Endothelial cell of umbilical vein (primary cell): Measurements from ENCODE around the gene MAGEC1. TPM values are rescaled to one million over a fixed set of nuclear protein-coding genes. Genes with fewer than 3 reads are reported as not detected.

ENCODE experiments used
- BruUV-seq: library from RNA; stranded (reverse); fragments of 400-500 nt; replicated peaks from 2 replicates; lab custom pipeline; 2021; lab: Mats Ljungman, UMichigan
- CTCF ChIA-PET: fragments of 300-600, 350-600 bp; sonication (Branson Sonifier 250); formaldehyde crosslinking; loops from one replicate; lab custom pipeline; 2021; ENCODE audit warnings: antibody characterized with exemption, inconsistent platforms; lab: Charles Lee
- POLR2A ChIA-PET: fragments of 300-600, 350-600 bp; sonication (Branson Sonifier 250); formaldehyde crosslinking; loops from one replicate; lab custom pipeline; 2021; ENCODE audit warnings: antibody characterized with exemption, inconsistent platforms; lab: Charles Lee
- DNase-seq: peaks from one replicate; pipeline ENCODE4 v3.0.0-alpha.2; 2011; ENCODE audit warnings: low read depth, low spot score
- FAIRE-seq: peaks from 2 replicates; lab custom pipeline; 2011; peaks lifted over from hg19 to GRCh38; lab: Jason Lieb, UNC
- H2AFZ ChIP-seq: 2 replicates; pipeline ENCODE4 v1.6.0; 2012; ENCODE audit warnings: low read depth, low read length, control low read depth, inconsistent platforms
- H3K27ac ChIP-seq: 2 replicates; pipeline ENCODE4 v1.5.1; 2011; ENCODE audit warnings: low read depth, mild to moderate bottlenecking, control low read depth, low read length, moderate library complexity; ENCODE audit not compliant: insufficient read depth
- H3K27me3 ChIP-seq, 2 experiments: 2 replicates each; pipeline versions ENCODE4 v1.6.0 to v1.6.1; 2011; ENCODE audit warnings: low read length in 2 of 2, mixed read lengths in 1 of 2; ENCODE audit not compliant: control insufficient read depth in 2 of 2, insufficient read depth in 2 of 2
- H3K36me3 ChIP-seq, 2 experiments: 2 replicates in 1 of 2; 3 replicates in 1 of 2; pipeline ENCODE4 v1.5.1; 2011; ENCODE audit warnings: low read length in 2 of 2, mild to moderate bottlenecking in 1 of 2, moderate library complexity in 1 of 2; ENCODE audit not compliant: control insufficient read depth in 2 of 2, insufficient read depth in 2 of 2; ENCODE audit errors: extremely low read depth in 1 of 2
- H3K4me1 ChIP-seq: 3 replicates; pipeline ENCODE4 v1.5.1; 2011; ENCODE audit warnings: mild to moderate bottlenecking, low read length; ENCODE audit not compliant: control insufficient read depth, insufficient read depth; ENCODE audit errors: extremely low read depth
- H3K4me2 ChIP-seq: 2 replicates; pipeline ENCODE4 v1.6.1; 2011; ENCODE audit warnings: low read length, control low read depth, mixed read lengths; ENCODE audit not compliant: insufficient read depth
- H3K4me3 ChIP-seq, 3 experiments: fragments of 200-600 bp in 1 of 3; sonication (generic), shearing (Covaris generic) in 1 of 3; replicated peaks in 1 of 3; 2 replicates each; pipeline ENCODE4 v1.5.1; 2011 to 2016; ENCODE audit warnings: control low read depth in 3 of 3, low read length in 3 of 3, mild to moderate bottlenecking in 2 of 3, inconsistent platforms in 1 of 3, low read depth in 1 of 3, moderate library complexity in 1 of 3; ENCODE audit not compliant: insufficient read depth in 1 of 3
- H3K79me2 ChIP-seq: 2 replicates; pipeline ENCODE4 v1.6.0; 2012; ENCODE audit warnings: low read length, inconsistent platforms; ENCODE audit not compliant: control insufficient read depth, insufficient read depth
- H3K9ac ChIP-seq: replicated peaks from 2 replicates; pipeline ENCODE3; 2011; ENCODE audit warnings: low read length, control low read depth; ENCODE audit not compliant: insufficient read depth; ENCODE audit errors: extremely low read depth
- H3K9me1 ChIP-seq: replicated peaks from 3 replicates; pipeline ENCODE4 v1.6.0; 2011; ENCODE audit warnings: mild to moderate bottlenecking, low read length; ENCODE audit not compliant: control insufficient read depth, insufficient read depth; ENCODE audit errors: extremely low read depth
- H3K9me3 ChIP-seq: replicated peaks from 2 replicates; pipeline ENCODE4 v1.5.1; 2012; ENCODE audit warnings: low read length, inconsistent platforms; ENCODE audit not compliant: control insufficient read depth, insufficient read depth
- H4K20me1 ChIP-seq: replicated peaks from 2 replicates; pipeline ENCODE3; 2011; ENCODE audit warnings: mild to moderate bottlenecking, low read length; ENCODE audit not compliant: control insufficient read depth, insufficient read depth; ENCODE audit errors: extremely low read depth
- CTCF ChIP-seq, 2 donors: IDR thresholded peaks; 1 replicate in 1 of 2; 2 replicates in 1 of 2; pipeline ENCODE4 v1.5.1; 2011; ENCODE audit warnings: low read length in 2 of 2, mild to moderate bottlenecking in 2 of 2, moderate library complexity in 2 of 2, control low read depth in 1 of 2, inconsistent platforms in 1 of 2, low read depth in 1 of 2; ENCODE audit not compliant: insufficient read depth in 1 of 2; ENCODE audit errors: extremely low read depth in 1 of 2
- EZH2 ChIP-seq: IDR thresholded peaks from 2 replicates; pipeline ENCODE4 v1.6.1; 2012; ENCODE audit warnings: borderline replicate concordance, low read depth, mild to moderate bottlenecking, moderate library complexity, low read length, inconsistent platforms; ENCODE audit not compliant: severe bottlenecking
- FOS ChIP-seq: IDR thresholded peaks from 2 replicates; pipeline ENCODE4 v1.6.1; 2011; ENCODE audit warnings: mild to moderate bottlenecking, low read length, moderate library complexity, borderline replicate concordance; ENCODE audit not compliant: insufficient read depth
- GATA2 ChIP-seq: IDR thresholded peaks from 2 replicates; pipeline ENCODE4 v1.7.0; 2011; ENCODE audit warnings: low read depth, mild to moderate bottlenecking, moderate library complexity, mixed read lengths, low read length; ENCODE audit not compliant: insufficient read length, insufficient read depth
- JUN ChIP-seq: IDR thresholded peaks from 2 replicates; pipeline ENCODE4 v1.6.1; 2011; ENCODE audit warnings: borderline replicate concordance, low read depth; ENCODE audit not compliant: insufficient read length, insufficient read depth
- MAX ChIP-seq: IDR thresholded peaks from 2 replicates; pipeline ENCODE4 v1.6.1; 2011; ENCODE audit not compliant: insufficient read depth, insufficient read length
- MYC ChIP-seq: IDR thresholded peaks from one replicate; pipeline ENCODE4 v1.6.1; 2011; ENCODE audit warnings: mild to moderate bottlenecking, low read depth, low read length
- POLR2A ChIP-seq: IDR thresholded peaks from 2 replicates; pipeline ENCODE4 v1.6.1; 2012; ENCODE audit warnings: low read depth, mild to moderate bottlenecking, control low read depth, low read length
- POLR2AphosphoS5 ChIP-seq: IDR thresholded peaks from 2 replicates; pipeline ENCODE4 v1.6.1; 2012; ENCODE audit warnings: low read depth, mild to moderate bottlenecking, control low read depth, low read length, moderate library complexity; ENCODE audit not compliant: insufficient read depth
- dilution Hi-C: fragments of 300-500 bp; cut with MboI; formaldehyde crosslinking; loops from one replicate; pipeline ENCODE4 v1.15.0; 2019; ENCODE audit warnings: low sequenced_read_pairs; ENCODE audit not compliant: extremely low pct_ligation_motif_present
- intact Hi-C: fragments of 100-400 bp; cut with micrococcal nuclease; formaldehyde crosslinking; loops from one replicate; pipeline ENCODE4 v1.10.0; 2022
- polyA plus RNA-seq, 4 experiments: library from polyadenylated mRNA; depleted of rRNA in 3 of 4; stranded (reverse) in 3 of 4; unstranded in 1 of 4; fragments of >200 nt; gene quantifications; 2 replicates each; pipeline versions ENCODE4 v1.2.1 to v1.2.3, GENCODE V29; 2011 to 2012; ENCODE audit warnings: missing spikeins in 1 of 4
- total RNA-seq: library from RNA; stranded (reverse); gene quantifications from 2 replicates; pipeline ENCODE4 v1.2.3, GENCODE V29; 2021

Gene MAGEC1
- total and polyA plus RNA-seq, 2 donors (not counting 3 experiments of a cell fraction or from before 2014, with no cell fraction given), result not detected

DNA sequence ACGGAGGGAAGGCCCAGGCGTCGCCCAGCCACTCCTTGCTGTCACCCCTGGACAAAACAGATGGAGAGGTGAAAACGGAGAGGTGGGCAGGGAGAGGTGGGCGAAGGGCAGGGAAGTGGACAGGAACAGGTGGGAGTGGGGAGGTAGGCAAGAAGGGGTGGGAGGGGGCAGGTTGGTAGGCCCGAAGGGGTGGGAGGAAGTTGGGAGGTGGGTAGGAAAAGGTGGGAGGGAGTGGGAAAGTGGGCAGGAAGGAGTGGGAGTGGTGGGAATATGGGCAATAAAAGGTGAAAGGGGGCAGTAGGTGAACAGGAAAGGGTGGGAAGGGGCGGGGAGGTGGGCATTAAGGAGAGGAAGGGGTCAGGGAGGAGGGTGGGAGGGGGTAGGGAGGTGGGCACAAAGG, 9.0 kb upstream of the MAGEC1 start:
- Histone ChIP-seq H2AFZ (no peak overlapping the region), H3K27me3 (no peaks in the 10 kb centered on the region), H3K9me1 (no peaks in the 10 kb centered on the region), H3K27ac (no peak overlapping the region), H4K20me1 (no peaks in the 10 kb centered on the region), H3K36me3 (no peaks in the 10 kb centered on the region), H3K9me3 (no peaks in the 10 kb centered on the region), H3K79me2 (no peaks in the 10 kb centered on the region), H3K4me1 (no peaks in the 10 kb centered on the region), H3K4me2 (no peak overlapping the region), H3K9ac (no peak overlapping the region), H3K4me3 (no peak overlapping the region)
- ChIA-PET POLR2A (no interaction called here), CTCF (no interaction called here)
- dilution Hi-C loops, result no loop called here
- BruUV-seq, result no TSS peak
- DNase-seq (no peak), FAIRE-seq (no peak)
- no peak for TF ChIP-seq CTCF (IDR thresholded peaks at IDR 0.05; ENCODE audit: extremely low read depth in 1 of 2, insufficient read depth in 1 of 2, low read depth in 1 of 2, low read length in 2 of 2)
- no peak for TF ChIP-seq POLR2AphosphoS5
- no peak for TF ChIP-seq GATA2
- no peak for TF ChIP-seq EZH2
- TF ChIP-seq JUN, result no peak
- TF ChIP-seq MYC, result no peak
- intact Hi-C loops, result no loop called here

- FAIRE-seq (no peak), DNase-seq (no peak)
- no peak overlapping the region for H3K27ac ChIP-seq
- no peaks in the 10 kb centered on the region for H3K27me3 ChIP-seq
- TF ChIP-seq EZH2, result no peak
- no peak for TF ChIP-seq GATA2
- no peak for TF ChIP-seq MAX
- TF ChIP-seq POLR2A, result no peak
- no peak for TF ChIP-seq CTCF (IDR thresholded peaks at IDR 0.05; ENCODE audit: extremely low read depth in 1 of 2, insufficient read depth in 1 of 2, low read depth in 1 of 2, low read length in 2 of 2)
- TF ChIP-seq MYC, result no peak
- TF ChIP-seq FOS, result no peak
- no peak for TF ChIP-seq JUN
- TF ChIP-seq POLR2AphosphoS5, result no peak
- no peak overlapping the region for H3K9ac ChIP-seq
- dilution Hi-C loops, result no loop called here
- intact Hi-C loops, result no loop called here
- H3K9me3 ChIP-seq, result no peaks in the 10 kb centered on the region
- H2AFZ ChIP-seq, result no peak overlapping the region
- H3K4me1 ChIP-seq, result no peaks in the 10 kb centered on the region
- H4K20me1 ChIP-seq, result no peaks in the 10 kb centered on the region
- POLR2A ChIA-PET, result no interaction called here
- H3K9me1 ChIP-seq, result no peaks in the 10 kb centered on the region
- no peaks in the 10 kb centered on the region for H3K79me2 ChIP-seq
- no TSS peak for BruUV-seq
- H3K4me2 ChIP-seq, result no peak overlapping the region
- H3K36me3 ChIP-seq, result no peaks in the 10 kb centered on the region
- no peak overlapping the region for H3K4me3 ChIP-seq
- CTCF ChIA-PET, result no interaction called here
Observed at GRCh38 chrX:141897690-141898089, 6.0 kb upstream of the MAGEC1 start.
